HG03103 (cell line): ENCODE measurements around the gene RHOA.

Experiments
- ATAC-seq: cut with Tn5 transposase; IDR thresholded peaks from one replicate; pipeline ENCODE4 v1.9.1; 2021; ENCODE audit warnings: low read depth; ENCODE audit not compliant: unreplicated experiment

The RHOA gene

GRCh38 chr3:49411968-49412631 is at the start of gene RHOA, which contains the start of gene TCTA:
TSS of gene RHOA (minus strand) at chr3:49411976. CDS start at chr3:49375589, 36,387 bp downstream.
TSS of gene TCTA (plus strand) at chr3:49412423. CDS start at chr3:49412427, 4 bp downstream.
- peak; percentile 67 for ATAC-seq

DNA sequence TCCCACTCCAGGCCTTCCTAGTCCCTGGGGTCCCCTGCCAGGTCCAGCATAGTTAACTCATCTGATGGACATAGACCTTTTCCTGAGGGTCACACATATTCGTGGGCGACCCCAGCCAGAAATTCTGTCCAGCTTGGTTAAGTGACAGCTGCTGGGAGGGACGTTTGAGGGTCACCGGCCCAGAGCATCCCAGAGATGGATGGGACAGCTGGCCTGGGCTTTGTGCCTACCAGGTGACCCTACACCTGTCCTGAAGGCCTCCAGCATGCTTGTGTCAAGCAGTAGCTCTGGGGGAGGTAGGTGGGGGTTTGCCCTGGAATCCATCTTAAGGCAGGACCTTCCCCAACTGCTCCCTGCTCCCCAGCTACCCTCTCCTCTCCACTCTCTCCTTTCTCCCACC is 49.2 kb upstream of the RHOA start:
- ATAC-seq: no peak

- no peak for ATAC-seq
Observed at GRCh38 chr3:49460188-49460890, 48.6 kb upstream of the RHOA start.

GRCh38 chr3:49456466-49456865 is 44.7 kb upstream of the RHOA start:
- ATAC-seq: no peak

DNA sequence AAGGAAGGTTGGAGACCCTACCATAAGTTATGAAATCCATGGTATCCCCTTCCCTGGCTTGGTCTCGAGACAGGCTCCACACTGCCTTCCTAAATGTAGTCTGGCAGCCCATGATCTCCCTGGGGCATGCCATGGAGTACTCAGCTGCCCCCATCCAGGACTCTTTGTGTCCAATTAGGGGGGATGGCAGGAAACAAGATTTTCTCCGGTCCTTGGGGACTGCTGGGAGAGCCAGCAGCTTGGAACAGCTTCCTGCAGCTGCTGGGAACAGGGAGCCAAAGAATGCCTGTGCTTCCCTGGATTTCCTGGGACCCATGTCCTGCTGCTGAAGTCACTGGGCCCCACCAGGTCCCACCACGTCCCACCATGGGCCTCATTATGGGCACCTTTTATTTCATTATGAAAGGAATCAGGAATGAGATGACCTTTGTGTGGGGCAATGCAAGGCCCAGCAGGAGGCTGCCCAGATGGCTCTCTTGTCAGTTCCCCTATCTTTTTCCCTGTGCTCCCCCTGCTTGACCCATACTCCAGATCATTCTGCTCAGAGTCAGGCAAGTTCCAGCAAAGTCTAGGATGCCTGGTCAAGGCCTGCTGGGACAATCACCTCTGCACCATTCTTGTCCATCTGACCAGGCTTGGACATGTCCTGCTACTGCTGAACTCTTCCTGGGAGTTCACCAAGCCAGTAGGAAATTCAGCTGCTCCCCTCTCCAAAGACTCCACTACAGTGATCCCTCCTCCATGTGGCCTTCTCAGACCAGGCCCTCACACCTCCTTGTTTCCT is 43.3 kb upstream of the RHOA start:
- no peak for ATAC-seq

DNA sequence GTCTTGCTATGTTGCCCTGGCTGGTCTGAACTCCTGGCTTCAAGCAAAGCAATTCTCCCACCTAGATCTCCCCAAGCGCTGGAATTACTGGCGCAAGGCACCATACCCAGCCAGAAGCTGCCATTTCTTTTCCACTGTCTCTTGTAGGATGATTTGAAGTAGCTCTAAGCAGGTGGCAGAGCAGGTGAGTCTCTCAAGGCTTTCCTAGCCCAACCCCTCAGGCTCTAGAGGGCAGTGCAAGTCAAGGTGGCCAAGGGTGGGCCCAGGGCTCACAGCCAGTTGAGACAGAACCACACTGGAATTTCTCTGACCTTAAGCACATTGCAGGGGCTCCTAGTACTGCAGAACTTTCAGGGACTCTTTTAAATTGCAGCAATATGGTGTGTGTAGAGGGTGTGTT is 42.7 kb upstream of the RHOA start:
- ATAC-seq: no peak

- no peak for ATAC-seq
Observed at GRCh38 chr3:49453621-49454020, 41.8 kb upstream of the RHOA start.

- no peak for ATAC-seq
Observed at GRCh38 chr3:49445391-49445790, 33.6 kb upstream of the RHOA start.

DNA sequence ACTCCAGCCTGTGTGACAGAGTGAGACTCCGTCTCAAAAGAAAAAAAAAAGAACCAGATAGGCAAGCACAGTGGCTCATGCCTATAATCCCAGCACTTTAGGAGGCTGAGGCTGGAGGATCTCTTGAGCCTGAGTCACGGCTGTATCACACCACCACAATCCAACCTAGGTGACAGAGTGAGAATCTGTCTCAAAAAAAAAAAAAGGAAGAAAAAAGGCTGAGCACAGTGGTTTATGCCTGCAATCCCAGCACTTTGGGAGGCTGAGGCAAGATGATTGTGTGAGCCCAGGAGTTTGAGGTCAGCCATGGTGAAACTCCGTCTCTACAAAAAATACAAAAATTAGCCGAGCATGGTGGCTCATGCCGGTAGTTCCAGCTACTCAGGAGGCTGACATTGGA is 23.0 kb upstream of the RHOA start:
- no peak for ATAC-seq

DNA sequence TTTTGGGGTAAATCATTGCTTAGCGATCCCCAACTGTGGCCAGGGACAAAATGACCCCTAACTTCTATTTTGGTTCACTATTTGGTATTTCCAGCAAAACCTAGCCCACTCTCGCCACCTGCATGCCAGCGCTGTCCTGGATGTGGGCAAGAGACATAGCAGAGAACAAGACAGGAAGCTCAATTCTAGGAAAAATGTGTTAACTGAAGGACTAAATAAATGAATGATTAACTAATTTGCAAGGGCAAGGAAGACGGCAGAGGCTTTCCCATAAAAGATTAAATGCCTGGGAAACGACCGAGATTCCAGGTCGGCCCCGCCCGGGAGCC is 16.9 kb upstream of the RHOA start:
- ATAC-seq: no peak

DNA sequence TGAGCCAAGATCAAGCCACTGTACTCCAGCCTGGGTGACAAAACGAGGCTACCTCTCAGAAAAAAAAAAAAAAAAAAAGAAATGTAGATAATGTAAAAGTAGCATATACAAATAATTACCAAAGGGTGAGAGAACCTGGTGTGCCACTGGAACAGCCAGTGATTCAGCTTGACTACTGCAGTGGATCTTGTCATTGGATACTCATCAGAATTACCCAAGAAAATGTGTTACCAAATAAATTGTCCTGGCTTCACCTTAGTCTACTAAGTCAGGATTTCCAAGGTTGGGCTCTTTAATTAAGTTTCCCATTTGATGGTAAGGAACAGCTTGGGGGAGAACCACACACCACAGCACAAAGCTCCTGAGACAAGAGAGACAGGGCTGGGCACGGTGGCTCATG is 15.8 kb upstream of the RHOA start:
- ATAC-seq: no peak

- no peak for ATAC-seq
Observed at GRCh38 chr3:49424816-49425215, 13.0 kb upstream of the RHOA start.

- ATAC-seq: no peak
Observed at GRCh38 chr3:49422379-49423248, 10.8 kb upstream of the RHOA start, which contains the start of gene AMT. TSS of gene AMT (minus strand) at chr3:49422473. CDS start at chr3:49422450, 23 bp downstream.

DNA sequence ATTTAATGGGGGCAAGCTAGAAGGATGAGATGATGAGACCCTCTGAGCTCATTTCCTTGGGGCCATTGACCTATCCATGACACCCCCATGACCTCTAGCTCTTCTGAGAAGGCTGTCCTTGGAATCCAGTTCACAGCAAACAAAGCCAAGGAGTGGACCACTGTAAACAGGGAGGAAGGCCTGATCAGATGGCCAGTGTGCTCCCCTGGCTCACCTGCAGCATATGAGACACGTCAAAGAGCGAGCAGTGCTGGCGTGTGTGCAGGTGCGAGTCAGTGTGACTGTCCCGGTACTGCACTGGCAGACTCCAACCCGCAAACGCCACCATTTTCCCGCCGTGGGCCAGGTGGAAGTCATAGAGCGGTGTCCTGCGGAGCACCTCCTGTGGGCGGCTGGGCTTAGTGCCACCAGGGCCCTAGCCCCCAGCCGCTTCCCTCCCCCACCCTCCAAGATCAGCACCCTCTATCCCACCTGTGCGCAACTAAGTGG is 10.2 kb upstream of the RHOA start:
- ATAC-seq: no peak

DNA sequence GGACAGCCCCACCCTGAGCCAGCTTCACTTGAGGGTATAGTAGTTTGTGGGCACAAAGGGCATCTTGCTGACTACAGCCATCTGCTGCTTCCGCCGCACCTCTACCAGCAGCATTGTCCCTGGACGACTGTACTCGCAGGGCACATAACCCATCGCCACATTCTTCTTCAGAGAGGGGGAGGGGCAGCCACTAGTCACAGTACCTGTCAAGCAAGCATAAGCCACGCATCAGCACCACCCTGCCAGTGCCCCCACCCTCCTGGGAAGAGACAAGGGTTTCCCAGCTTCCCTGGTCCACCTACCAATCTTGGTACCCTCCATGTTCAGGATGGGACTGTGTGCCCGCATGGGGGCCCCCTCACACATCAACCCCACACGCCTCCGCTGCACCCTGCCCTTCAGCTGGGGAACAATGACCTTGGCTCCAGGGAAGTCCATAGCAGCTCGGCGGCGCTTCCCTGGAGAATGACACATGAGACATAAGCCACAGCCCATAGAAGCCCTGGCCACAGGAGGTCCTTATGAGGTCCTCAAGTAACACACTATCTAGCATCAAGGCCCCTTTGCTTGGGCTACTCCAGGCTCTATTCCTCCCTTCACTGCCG is 5.8 kb upstream of the RHOA start:
- ATAC-seq: no peak

DNA sequence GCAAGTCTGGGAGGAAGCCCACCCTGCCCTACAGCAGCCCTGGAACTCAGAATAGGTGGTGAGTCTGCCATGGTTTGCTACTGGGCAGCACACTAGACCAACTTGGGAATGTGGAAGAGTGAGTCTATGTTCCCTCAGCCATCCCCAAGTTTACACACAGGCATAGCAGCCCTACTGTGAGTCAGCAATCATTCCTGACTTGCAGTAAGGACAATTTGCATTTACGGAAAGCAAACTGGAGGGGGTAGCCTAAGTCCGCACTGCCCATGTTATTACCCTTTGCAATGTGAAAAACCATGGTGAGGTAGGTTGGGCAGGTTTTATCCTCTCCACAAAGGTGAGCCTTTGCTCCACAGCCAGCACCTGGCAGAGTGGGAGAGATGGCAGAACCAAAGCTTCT is 5.1 kb upstream of the RHOA start:
- no peak for ATAC-seq

DNA sequence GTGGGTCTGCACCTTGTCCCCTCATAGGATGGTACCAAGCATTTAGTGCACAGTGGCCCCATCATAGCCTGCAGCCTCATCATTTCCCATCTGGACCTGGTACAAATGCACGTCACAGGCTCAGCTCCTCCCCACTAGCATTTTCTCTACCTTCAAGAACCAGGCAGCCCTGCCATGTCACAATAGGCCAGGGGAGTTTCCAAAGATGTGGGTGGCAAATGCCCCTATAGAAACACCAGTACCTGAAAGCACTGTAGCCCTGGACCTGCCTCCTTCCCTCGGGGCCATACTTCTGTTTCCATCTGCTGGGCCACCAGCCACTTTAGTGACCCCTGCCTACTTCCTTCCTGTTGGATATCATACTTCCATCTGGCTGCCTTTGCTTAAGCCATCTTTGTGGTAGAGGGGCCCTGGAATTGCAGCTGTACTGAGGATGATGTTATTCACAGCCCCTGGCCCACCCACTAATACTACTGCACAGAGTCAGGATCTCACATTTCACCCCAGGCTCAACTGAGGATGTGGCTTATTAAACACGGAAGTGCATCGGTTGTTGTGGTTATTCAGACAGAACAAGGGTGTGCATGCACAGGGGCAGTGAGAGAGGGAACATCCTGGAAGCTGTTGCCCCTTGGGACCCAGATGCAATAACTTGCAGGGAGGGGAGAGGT is 4.3 kb upstream of the RHOA start:
- ATAC-seq: no peak

GRCh38 chr3:49414753-49415152 is 3.0 kb upstream of the RHOA start:
- ATAC-seq: no peak

GRCh38 chr3:49413338-49413734 is 1.6 kb upstream of the RHOA start:
- ATAC-seq: no peak
